ENCODE measurements around the gene ITGB4. TPM values are rescaled to one million over a fixed set of nuclear protein-coding genes. Genes with fewer than 3 reads are reported as not detected.
A peak's percentile ranks its signal among the peaks of the same experiment; 100 is the strongest.
"Not testable (repeated sequence)": the region's sequence is repeated elsewhere in the genome, so short reads cannot be mapped to it uniquely, and the experiment has no call there.

The ITGB4 gene
- total RNA-seq, 3 donors from 2014 or later: 153 to 307 (median 246) TPM

DNA sequence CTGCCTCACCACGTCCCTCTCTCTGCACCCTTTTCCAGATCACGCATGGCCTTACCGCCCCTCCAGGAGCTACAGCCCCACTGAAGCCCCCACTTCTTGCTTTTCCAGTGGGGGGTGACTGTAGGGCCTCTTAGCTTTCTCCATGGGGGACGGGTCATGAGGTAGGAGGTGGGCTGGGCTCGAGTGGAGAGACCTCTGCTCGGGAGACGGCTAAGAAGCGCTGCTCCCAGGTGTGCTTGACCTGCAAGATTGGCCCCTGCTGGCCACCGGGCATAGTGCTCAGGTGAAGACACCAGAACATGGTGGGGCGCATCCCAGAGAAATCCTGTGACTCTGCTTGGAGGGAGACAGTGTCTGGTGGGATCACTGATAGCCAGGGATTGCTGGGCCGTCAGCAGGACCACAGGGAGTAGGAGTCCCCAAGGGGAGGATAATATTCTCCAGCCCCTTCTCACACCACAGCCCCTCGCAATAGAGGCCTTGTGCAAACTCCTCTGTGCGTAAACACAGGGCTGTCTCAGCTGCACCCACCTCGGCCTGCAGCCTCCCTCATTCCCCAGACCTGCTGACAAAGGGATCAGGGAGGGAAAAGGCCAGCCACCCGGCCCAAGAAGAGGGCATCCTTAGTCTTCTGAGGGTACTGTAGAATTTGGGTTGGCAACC, 52.7 kb downstream of the ITGB4 start:
- no peaks in the 10 kb centered on the region for H3K9me3 ChIP-seq
- peaks cover 32% of the 10 kb centered on the region for H3K4me1 ChIP-seq (ENCODE audit: low read depth)
- DNase-seq: peak in 2 of 3 donors; percentile 5 to 56
- H3K4me3 ChIP-seq: no peak overlapping the region
- TF ChIP-seq, protein P1, sequence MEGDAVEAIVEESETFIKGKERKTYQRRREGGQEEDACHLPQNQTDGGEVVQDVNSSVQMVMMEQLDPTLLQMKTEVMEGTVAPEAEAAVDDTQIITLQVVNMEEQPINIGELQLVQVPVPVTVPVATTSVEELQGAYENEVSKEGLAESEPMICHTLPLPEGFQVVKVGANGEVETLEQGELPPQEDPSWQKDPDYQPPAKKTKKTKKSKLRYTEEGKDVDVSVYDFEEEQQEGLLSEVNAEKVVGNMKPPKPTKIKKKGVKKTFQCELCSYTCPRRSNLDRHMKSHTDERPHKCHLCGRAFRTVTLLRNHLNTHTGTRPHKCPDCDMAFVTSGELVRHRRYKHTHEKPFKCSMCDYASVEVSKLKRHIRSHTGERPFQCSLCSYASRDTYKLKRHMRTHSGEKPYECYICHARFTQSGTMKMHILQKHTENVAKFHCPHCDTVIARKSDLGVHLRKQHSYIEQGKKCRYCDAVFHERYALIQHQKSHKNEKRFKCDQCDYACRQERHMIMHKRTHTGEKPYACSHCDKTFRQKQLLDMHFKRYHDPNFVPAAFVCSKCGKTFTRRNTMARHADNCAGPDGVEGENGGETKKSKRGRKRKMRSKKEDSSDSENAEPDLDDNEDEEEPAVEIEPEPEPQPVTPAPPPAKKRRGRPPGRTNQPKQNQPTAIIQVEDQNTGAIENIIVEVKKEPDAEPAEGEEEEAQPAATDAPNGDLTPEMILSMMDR (IDR thresholded peaks at IDR 0.05): no peak
- no peaks in the 10 kb centered on the region for H3K36me3 ChIP-seq (ENCODE audit: low read depth)
- intact Hi-C loops (cut with DNase I, micrococcal nuclease): no loop called here
- no peak for ATAC-seq

DNA sequence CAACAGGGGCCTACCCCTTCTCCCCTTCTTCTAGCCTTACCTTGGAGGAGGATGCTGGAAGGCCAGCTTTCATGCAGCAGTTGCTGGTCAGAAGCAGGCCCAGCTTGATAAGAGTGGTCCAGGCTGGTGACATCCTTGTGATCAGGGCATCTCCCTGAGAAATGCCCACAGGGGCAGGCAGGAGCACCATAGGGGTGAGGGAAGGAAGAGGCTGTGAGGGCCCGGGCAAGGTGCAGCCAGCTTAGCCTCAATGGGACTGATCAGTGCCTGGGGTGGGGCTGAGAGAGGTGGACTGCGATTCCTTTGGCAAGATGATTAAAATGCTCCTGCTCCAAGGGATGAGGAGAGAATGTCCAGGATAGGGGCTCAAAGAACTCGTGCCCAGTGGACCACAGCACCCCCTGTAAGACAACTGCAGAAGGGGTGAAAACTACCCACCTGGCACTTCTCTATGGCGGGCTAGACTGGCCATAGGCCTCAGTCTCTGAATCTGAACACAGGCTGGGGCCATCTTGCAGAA, 53.3 kb downstream of the ITGB4 start:
- no peak overlapping the region for H3K4me3 ChIP-seq
- no peaks in the 10 kb centered on the region for H3K9me3 ChIP-seq
- DNase-seq: no peak
- peaks cover 28% of the 10 kb centered on the region for H3K4me1 ChIP-seq (ENCODE audit: low read depth)
- ATAC-seq: no peak
- peaks cover under 1% of the 10 kb centered on the region for H3K36me3 ChIP-seq (ENCODE audit: low read depth)
- intact Hi-C loops (cut with DNase I, micrococcal nuclease): no loop called here
- TF ChIP-seq, protein P1 (IDR thresholded peaks at IDR 0.05): no peak

DNA sequence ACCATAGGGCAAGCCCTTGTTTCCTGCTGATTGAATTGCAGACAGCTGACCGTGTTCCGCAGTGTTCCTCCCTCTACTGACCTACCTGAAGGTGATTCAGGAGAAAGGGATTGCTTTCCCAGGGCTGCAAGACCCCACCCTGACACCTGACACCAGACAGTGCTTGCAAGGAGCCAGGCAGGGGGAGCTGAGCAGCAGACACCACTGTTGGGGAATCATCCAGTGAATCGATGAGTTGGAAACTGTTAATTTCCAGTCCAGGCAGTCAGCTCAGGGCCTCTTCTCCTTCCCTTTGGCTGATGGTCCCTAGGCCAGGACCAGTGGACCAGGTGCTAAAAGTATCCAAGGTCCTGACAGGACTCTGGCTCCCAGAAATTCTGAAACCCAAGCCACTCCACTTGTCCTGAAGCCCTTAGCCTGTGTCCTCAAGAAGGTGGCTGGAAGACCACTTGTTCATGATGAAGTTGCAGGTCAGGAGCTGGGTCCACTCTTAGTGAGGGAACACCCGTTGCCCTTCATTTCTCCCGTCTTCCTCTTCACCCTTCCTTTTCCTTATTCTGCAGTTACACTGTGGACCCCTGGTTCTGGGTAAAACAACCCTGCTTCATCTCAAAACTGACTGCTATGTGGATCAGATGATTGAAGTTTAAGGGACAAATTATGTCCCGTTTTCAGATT, 53.9 kb downstream of the ITGB4 start:
- Histone ChIP-seq H3K9me3 (no peaks in the 10 kb centered on the region), H3K36me3 (ENCODE audit: low read depth) (peaks cover 7% of the 10 kb centered on the region), H3K4me1 (ENCODE audit: low read depth) (peaks cover 30% of the 10 kb centered on the region), H3K4me3 (no peak overlapping the region)
- DNase-seq (peak in 1 of 3 donors; percentile 19), ATAC-seq (no peak)
- TF ChIP-seq, protein P1 (IDR thresholded peaks at IDR 0.05): no peak
- intact Hi-C loops (cut with DNase I, micrococcal nuclease): no loop called here

DNA sequence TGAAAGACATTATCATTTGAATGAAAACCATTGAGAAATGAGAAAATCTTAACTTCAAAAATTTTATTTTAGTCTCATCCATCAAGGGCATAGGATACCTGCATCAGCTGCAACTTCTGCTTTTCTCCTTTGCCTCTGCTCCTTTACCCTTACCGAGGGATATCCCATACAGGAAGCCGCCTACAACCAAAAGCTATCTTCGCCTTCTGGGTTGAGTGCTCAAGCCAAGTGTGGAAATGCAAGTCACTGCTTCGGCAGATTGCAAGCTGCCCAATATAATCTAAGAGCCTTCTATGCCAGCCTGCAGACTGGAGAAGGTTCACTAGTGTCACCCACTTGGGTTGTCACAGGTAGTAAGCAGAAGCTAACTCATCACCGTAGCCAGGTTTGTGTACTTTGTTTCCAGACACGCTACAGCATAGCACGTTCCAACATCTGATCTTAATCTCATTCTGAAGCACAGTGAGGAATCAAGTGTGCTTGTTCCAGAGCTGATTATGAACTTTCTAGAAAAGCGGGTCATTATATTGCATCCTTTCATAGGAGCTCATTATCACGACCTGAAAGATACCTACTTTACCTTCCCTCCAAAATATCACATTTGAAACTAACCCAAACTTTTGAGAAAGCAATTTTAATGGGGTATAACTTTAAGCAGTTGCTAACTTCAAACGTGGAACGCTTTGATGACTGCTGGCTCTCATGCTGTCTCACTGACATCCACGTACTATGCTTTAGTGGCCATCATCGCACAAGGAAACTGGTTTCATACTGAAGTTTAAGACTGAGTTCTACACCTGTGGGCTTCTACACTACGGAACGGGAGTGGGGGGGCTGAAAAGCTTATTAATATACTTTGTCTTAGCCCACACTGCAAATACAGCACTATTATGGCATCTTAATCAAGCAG, 55.4 kb downstream of the ITGB4 start:
- ATAC-seq (no peak), DNase-seq (peak in 1 of 3 donors; percentile 19)
- H3K9me3 ChIP-seq: no peaks in the 10 kb centered on the region
- intact Hi-C loops (cut with DNase I, micrococcal nuclease): no loop called here
- peaks cover 7% of the 10 kb centered on the region for H3K36me3 ChIP-seq (ENCODE audit: low read depth)
- H3K4me3 ChIP-seq: no peak overlapping the region
- H3K4me1 ChIP-seq (ENCODE audit: low read depth): peaks cover 25% of the 10 kb centered on the region
- TF ChIP-seq, protein P1 (IDR thresholded peaks at IDR 0.05): no peak

DNA sequence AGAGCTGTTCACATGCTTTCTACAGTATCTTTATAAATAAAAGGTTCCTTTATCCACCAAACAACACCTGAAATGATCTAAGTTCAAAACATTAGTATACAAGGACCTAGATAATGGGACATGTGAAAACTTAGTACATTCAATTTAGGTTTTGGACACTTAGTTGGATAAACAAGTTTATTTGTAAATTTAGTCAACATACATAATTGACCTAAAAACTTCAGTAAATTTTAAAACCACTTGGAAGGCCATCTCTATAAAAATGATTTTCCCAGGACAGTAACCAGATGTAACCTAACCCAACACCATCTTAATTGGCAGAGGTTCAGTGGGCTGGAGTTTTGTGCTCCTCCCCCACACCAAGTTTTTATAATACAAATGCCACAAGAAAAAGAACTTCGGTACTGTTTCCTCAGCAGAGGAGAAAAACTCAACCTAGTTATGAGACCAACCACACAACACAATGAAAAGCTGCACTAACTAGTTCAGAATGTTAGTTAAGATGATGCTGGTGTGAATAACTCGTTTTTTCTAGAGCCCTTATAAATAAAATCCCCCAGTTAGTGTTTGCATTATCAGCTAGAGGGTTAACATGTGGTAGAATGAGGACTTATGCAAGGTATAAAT, 56.1 kb downstream of the ITGB4 start:
- TF ChIP-seq, protein P1 (IDR thresholded peaks at IDR 0.05): no peak
- Histone ChIP-seq H3K4me1 (ENCODE audit: low read depth) (peaks cover 18% of the 10 kb centered on the region), H3K4me3 (no peak overlapping the region), H3K9me3 (no peaks in the 10 kb centered on the region), H3K36me3 (ENCODE audit: low read depth) (peaks cover 7% of the 10 kb centered on the region)
- DNase-seq (no peak), ATAC-seq (no peak)
- intact Hi-C loops (cut with DNase I, micrococcal nuclease): no loop called here

DNA sequence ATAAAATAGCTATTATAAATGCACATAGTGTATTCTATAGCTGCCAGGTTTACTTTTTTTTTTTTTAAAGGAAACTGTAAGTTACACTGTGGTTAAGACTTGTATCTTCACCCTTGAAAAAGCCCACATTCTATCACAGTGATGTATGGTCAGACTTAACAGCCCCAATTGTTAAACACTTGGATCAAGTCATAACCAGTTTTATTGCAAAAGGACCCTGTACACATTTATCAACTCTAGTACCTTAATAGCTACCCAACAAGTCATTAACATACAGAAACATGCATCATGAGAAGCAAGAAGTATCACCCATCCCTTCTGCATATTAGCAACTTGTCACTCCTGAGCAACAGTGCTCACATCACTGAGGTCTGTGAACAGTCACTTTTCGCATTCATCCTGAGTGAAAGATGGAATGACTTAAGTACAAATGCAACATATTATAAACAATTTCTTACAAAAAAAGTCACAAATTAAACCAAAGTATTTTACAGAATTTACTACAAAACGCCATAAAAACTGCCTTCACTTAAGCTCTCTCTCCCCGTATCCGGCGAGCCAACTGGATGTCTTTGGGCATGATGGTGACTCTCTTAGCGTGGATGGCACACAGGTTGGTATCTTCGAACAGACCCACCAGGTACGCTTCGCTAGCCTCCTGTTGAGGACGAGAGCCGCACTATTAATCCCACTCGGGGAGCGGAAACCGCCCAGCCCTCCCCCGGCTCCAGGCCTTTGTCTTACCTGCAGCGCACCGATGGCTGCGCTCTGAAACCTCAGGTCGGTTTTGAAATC, 57.0 kb downstream of the ITGB4 start:
- DNase-seq; H3K9me3 ChIP-seq; H3K36me3 ChIP-seq (ENCODE audit: low read depth); ATAC-seq; intact Hi-C loops (cut with DNase I, micrococcal nuclease): not testable (repeated sequence)
- peak overlapping the region; percentile 97 for H3K4me3 ChIP-seq
- peaks cover 26% of the 10 kb centered on the region for H3K4me1 ChIP-seq (ENCODE audit: low read depth)

Data from mucosa of descending colon (tissue), 3 donors.